ENCODE results near the gene CHCHD6.
A peak's percentile ranks its signal among the peaks of the same experiment; 100 is the strongest.

The CHCHD6 gene, protein sequence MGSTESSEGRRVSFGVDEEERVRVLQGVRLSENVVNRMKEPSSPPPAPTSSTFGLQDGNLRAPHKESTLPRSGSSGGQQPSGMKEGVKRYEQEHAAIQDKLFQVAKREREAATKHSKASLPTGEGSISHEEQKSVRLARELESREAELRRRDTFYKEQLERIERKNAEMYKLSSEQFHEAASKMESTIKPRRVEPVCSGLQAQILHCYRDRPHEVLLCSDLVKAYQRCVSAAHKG

DNA sequence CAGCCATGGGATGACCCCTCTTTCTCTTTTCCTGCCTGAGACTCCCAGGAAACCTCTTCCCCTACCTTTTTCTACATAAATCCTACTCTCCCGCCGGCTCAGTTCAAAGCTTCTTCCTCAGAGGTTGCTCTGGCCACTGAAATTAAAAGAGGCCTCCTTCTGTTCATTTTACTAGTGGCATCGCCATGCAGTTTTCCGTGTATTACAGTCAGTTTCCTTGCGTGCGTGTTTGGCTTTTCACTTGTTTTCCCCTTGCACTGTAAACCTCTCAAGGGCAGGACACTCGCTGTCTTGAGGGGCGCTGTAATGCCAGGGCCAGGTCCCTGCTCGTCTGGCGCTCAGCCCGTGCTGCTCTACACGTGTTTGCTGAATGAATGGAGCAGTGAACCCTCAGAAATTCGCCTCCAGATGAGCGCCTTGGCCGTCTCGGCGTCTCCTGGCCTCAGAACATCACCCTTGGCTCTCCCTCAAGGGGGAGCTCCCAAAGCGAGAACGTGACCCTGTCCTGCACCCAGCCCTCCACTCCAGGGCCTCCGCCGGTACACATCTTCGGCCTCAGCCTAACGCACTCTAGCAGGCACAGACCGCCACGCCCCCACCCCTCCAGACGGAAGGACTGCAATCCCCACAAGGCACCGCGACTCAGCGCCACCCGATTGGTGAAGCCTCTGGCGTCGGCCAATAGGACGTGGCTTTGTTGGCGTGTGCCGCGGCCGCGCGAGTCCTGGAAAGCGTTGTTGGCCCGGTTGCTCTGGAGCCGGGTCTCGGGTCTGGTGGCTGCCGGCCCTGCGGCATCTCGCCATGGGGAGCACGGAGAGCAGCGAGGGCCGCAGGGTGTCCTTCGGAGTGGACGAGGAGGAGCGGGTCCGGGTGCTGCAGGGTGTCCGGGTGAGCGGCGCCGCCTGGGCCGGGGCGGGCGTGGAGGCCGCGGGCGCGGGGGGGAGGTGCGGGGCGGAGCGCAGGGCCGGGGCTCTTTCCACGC, at the start of gene CHCHD6:
Gene CHCHD6, plus strand, starts transcription at position 729 of the 982 bp plus-strand sequence. Its CDS starts 73 bp downstream, at position 802.
- peak; percentile 93 to 96 (median 96) for DNase-seq (ENCODE audit: low read depth in 3 of 3)

DNA sequence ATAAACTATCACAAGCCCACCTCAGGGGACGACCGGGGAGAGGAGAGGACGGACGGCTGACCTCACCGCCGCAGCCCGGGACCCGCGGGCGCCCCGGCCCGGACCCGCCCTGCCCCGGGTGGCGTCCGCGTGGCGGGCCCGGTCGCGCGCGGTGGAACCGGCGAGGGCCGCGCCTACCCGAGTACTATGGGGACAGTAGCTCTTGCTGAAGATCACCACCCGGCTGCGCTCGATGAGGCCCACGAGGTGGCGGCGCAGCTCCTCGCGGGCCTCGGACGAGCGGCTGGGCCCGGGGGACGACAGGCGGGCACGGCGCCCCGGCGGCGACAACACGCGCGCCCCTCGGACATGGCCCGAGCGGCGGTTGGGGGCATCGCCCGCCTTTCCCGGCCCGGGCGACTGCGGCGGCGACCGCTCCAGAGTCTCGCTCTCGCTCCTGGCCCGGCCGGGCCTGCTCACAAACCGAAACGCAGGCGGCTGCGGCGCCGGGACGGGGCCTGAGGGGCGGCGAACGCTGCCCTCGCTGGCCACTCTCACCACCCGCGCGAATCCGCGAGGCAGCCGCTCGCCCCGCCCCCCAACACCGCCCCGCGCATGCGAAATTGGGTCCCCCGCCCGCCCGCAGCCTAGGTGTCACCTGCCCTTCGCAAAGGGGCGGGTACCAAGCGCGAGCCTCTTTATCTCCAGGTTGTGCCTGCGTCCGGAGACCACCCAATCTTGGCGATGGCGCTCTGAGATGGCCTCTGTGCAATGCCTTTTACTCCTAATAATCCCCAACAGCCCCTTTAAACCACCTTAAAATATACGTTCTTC, 49.3 kb upstream of the CHCHD6 start, which contains the start of gene TXNRD3:
Gene TXNRD3, minus strand, starts transcription at position 554 of the 813 bp plus-strand sequence.
- DNase-seq (ENCODE audit: low read depth in 3 of 3) = peak; percentile 65 to 83 (median 76)

DNA sequence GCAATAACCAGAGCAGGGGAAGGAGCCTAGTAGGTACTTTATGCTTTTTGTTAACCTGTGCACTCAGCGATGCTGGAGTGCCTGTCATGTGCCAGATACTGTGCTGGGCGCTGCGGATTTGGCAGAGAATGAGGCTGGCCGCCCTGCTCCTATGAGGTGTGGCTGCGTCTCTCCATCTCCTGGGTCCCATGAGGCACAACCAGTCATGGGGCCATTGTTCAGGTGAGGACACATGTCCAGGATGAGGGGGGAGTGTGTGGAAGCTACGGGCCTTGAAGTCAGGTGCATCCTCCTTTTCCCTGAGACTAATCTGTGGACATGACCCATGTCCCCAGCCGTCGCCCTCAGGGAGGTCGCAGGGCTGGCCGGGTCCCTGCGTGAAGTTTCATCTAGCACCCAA, 48.2 kb upstream of the CHCHD6 start:
- DNase-seq (ENCODE audit: low read depth in 3 of 3) = no peak

DNA sequence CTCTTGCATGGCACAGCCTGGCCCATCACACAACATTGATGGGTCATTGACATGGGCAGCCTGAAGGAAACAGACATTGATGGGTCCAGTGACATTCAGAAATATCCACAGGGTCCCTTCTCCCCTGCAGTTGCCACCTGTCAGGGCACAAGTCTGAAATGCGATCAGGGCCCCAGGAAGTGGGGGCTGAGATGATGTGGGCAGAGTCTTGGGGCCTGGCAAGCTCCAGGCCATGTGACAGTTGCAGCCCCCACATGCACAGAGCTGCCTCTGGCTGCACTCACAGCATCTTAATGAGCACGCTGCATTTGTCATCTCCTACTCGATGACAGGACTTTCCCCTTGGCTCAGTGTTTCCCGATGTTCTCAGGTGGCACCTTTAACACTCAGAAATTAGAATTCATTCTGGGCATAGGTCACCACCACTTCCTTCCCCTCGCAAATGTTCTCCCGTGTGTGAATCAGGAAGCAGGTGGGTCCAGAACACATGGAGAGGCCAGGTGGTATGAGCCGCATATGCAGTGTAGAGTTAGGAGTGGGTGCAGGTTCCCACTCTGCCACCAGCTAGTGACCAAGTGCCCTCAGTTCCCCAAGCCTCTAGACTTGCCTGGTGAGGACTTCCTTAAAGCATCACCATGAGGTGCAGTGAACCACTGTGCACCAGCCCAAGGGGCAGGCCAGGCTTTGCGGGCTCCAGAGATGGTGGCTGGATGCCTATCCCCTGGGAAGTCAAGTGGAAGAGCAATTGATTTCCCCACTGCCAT, 47.5 kb upstream of the CHCHD6 start:
- DNase-seq (ENCODE audit: low read depth in 3 of 3) = no peak

DNA sequence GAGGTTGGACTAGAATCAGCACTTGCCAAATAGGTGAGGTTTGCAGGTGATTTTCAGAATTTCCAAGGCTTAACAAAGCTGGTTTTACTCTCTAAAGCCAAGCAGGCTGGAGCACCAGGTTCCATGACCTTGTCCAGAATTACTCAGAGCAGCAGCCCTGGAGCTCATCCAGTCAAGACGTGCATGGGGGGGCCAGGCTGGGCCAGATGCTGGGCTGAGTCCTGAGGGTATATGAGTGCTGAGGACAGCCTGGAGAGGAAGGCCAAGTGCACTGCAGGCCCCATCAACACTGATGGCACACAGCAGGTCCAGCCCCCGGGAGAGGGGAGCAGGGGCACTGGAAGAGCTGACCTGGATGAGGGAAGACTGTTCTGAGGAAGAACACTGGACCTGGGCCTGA, 46.1 kb upstream of the CHCHD6 start:
- DNase-seq (ENCODE audit: low read depth in 3 of 3) = no peak

DNA sequence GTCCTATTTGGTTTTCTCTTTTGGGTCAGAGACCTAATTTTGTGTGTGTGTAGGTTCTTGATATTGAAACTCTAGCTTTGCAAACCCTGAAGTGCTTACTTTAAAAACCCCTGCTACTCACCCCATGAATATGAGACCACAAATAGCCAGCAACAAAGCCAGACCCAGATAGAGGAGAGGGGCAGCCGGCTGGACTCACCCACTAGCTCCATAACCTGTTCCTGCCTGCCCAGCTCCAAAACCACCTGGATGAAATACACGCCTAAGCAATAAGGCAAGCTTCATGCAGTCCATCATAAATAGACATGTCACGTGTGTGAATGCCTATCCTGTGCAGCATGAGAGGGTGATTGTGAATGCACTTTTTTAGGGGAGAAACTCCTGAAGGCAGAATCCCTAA, 45.5 kb upstream of the CHCHD6 start:
- DNase-seq (ENCODE audit: low read depth in 3 of 3) = no peak

DNA sequence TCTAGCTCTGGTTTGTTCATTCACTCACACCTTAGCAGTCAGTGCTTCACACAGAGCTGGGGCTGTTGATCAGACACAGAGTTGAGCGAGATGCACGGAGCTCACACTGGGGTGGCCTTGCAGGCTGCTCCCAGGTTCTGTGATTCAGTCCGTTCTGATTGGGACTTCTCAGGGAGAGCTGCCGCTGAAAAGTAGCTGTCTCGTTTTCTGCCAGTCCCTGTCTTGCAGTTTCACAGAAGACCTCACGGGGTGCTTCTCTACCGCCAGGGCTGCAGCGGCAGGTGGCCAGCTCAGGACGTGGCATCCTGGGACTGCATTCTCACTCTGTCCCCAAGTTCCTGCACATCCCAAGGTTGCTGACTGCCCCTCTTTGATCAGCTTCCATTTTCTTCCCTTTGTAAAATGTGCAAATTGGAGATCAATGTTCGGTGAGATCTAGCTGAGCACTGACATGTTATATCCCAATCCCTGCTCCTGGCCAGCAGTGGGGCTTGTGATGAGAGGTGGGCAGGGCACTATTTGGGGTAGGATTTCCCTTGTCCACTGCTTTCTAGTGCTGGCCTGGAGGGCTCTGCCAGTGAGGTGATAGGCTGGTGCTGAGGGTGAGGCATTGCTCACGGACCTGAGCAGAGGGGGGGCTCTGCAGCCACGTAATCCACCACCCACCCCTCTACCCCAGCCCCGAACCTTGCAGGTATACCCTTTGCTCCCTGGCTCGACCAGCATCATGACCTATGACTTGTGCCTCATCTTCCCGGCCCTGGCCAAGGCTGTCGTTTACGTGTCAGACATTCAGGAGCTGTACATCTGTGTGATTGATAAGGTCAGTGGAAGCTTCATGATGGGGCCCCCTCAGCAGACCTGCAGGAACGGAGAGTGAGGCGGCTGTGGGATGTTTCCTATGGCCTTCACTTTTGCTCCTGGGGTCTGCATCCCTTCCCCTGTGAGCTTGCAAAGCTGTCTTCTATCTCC, 43.8 kb upstream of the CHCHD6 start:
- no peak for DNase-seq (ENCODE audit: low read depth in 3 of 3)

DNA sequence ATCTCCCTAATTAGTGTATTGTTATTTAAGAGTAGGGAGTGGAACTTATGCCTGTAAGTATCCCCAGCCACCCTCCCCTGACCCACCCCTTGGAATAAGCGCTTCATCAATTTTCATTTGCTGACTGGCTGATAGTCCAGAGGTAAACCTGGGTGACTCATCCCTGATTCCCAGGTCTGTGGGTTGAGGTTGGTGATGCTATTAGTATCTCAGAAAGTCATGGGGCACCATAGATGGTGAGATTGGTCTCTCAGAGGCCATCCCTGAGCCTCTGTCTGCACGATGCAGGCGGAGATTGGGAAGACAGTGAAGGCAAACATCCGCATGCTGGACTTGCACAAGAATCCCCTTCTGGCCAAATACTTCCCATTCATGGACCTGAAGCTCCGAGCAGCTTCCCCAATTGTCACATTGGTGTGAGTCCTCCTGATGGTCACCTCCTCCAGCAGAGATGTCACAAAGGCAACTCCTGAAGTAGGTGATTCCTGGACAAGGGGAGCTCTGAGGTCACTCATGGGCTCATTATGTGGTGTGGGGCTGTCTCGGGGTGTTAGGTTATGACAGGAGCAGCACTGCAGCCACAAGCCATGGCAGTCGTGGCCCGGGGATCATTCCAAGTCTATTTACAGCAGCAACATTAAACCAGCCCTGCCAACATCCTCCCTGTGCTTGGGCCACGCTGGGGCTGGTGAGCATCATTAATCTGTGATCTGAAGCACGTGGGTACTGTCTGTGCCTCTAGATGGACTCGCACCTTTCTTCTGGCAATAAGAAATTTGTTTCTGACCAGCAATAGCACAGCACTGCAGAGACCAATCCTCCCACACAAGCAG, 42.3 kb upstream of the CHCHD6 start:
- DNase-seq (ENCODE audit: low read depth in 3 of 3) = no peak

DNA sequence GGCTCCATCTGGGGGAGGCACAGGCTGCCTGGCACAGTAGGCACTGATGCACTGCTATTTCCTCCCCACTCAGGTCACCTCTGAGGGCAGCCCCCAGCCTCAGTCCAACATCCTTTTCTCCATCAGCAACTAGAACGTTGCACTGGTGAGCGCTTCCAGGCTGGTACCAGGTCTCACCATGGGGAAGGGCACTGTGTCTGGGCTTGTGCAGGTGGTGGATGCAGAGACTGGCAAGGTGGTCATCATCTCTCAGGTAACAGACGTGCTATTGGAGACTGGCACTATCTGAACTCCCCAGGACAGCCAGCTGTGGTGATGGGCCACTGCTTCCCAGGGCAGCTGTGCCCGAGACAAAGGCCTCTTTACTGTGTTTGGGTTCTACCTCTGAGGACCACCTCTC, 40.8 kb upstream of the CHCHD6 start:
- no peak for DNase-seq (ENCODE audit: low read depth in 3 of 3)

DNA sequence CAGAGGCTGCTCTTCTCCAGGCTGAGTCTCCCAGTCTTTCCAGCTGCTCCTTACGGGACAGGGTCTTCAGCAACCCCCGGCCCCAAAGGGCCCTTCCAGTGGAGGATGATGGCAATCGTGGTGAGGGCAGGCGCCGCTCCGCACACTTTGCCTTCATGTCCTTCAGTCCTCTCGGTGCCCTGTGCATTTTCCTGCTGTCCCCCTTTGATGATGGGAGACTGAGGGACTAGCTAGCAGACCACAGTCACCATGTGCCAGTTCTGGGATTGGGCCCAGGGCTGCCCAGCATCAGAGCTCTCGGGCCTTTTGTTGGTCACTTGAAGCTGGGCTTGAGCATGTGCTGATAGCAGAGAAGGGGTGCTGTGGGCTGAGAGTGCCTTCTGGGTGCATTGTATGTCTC, 40.3 kb upstream of the CHCHD6 start:
- DNase-seq (ENCODE audit: low read depth in 3 of 3) = no peak

DNA sequence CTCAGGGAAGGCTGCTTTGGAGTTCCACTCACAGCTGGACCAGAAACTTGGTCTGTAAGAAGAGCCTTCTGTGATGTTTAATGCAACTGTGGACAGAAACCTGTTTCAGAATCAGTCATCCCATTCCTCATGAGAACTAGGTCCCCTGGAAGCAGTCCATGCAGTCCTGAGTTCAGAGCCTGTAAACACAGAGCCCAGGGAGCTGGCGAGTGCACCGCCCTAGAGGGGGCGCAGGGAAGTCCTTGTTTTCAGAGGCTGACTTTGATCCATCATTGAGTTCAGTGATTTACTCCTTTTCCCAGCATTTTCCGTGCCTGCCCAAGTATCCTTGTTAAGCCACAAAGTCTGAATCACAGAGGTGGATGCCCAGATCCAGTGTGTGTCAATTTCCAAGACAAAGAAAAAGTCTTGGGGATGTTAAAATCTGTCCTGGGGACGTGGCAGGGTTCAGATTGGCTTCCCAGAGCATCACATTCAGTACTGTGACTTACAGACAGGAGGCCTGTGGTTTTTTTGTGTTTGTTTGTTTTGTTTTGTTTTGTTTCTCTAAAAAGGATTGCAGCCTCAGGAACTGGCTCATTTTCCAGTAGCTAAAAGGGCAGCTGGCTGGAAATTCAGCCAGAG, 39.3 kb upstream of the CHCHD6 start:
- DNase-seq (ENCODE audit: low read depth in 3 of 3) = no peak

DNA sequence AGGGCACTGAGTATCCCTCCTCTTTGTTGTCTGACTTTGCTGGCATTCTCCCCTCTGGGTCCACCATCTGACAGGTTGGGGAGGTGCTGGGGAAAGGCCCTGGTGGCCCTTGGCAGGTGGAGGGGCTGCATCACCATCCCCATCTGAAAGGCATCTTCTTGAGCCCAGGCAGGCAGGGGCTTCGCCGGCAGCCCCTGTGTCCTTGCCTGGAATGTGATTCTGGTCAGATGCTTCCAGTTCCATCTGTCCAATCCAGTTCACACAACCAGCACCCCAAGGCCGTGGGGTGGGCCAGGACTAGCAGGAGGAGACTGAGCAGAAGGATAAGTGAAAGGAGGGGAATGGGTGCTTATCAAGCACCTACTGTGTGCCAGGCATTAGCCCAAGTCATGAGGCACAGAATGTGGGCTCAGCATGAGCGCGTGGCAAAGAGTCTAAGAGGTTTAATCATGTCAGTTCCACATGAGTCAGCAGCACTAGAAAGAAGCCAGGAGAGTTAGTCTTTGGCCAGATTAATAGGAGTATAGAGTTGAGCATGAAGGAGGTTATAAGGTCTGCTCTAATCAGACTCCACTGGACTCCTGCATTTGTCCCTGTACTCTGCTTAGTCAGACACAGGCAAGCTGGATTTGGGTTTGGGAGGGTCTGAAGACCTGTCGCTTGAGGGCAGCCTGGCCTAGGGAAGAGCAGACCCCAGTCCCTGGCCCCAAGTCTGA, 38.7 kb upstream of the CHCHD6 start:
- no peak for DNase-seq (ENCODE audit: low read depth in 3 of 3)

DNA sequence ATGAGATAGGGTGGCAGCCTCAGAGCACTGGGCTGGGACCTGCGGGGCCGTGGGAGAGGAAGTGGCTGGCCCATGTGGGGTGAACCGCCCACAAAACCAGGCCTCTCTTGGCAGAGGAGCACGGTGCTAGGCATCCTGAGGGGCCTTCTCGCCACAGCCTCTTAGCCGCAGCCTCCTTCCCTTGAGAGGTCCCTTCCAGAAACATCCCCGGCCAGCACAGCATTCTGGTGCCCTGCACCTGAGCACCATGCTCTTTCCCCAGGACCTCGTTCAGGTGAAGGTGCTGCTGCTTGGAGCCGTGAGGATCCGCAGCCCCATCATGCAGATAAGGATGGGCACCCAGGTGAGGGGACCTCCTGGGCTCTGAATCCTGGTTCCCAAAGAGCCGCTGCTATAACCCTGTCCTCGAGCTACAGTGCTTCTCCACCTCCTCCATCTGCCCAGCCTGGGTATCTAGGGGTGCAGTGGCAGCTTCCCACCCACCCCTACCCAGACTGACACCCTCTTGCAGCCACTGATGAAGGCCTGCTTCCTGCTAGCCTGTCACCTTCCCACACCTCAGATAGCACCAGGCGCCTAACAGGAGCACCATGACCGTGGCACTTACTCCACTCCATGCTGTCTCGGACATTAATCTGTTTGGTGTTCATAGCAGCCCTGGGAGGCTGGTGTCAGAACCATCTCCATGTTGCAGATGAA, 37.9 kb upstream of the CHCHD6 start:
- DNase-seq (ENCODE audit: low read depth in 3 of 3) = no peak

DNA sequence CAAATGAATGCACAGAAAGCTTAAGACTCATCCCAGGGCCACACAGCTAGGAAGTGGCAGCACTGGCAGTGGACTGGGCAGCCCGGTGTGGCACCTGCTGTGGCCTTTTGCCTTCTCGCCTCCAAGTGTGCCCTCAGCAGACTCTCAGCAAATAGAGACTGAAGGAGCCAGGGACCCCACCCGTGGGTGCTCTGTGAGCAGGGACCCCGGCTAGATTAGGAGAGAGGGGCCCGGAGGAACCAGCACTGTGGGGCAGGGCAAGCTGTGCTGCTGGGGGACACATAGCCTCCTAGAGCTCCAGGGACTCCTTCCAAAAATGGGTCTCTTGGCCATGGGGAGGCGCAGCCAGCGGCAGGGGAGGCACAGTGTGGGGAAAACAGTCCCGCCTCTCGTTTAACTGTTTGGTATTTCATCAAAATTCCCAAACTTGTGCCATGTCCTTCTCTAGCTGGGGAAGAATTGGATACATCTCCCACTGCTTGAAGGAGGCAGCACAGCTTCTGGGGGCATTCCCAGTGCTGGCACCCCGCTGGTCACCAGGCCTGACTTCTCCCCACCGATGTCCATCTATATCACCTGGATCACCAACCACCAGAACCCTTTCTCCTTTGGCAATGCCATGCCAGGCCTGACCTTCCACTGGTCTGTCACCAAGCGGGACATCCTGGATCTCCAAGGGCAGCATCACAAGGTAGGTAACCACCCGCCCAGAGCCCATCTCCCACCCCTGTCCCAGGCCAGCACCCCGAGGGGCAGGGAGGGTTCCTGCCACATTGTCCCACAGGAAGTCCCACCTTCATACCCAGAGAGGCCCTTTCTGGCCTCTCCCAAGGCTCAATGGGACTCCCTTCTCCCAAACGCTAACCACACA, 37.1 kb upstream of the CHCHD6 start:
- no peak for DNase-seq (ENCODE audit: low read depth in 3 of 3)

DNA sequence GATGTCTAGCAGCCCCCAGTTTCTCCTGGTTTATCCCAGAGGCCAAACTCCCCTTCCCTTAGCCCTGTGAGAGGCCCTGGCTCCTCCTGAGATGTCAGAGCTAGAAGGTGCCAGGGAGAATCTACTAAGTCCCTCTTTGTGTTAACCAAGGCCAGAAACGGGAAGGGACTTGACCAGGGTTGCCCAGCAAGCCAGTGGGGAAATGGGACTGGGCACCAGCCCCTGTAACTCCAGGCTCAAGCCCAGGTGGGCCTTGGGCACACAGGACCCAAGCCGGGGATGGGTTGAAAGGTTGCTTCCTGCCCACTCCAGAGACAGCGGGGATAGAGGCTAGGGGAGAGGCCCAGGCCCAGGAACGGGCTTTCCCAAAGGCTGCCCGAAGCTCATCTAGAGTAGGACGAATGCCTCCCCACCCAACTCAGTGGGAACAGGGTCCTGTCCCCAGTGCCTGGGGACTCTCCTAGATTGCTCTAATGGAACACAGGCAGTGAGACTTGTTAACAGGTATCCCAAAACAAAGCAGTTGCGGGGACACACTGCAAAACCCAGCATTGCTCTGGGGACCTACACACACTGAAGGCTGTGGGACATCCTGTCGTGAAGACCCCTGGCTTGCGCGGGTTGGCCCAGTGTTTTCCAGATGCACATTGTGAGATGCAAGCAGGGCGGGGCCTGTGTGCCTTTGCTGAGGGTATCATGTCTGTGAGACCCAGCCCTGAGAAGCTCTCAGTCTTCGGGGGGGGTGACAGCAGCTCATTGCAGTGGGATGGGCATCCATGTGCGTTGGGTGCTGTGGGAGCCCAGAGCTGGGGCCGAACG, 36.2 kb upstream of the CHCHD6 start:
- DNase-seq (ENCODE audit: low read depth in 3 of 3) = no peak
